GM18867 (cell line): ENCODE results near the gene SLC7A14.
"Not testable (repeated sequence)": the region's sequence is repeated elsewhere in the genome, so short reads cannot be mapped to it uniquely, and the experiment has no call there.

Source experiments
- ATAC-seq: cut with Tn5 transposase; IDR thresholded peaks from one replicate; pipeline ENCODE4 v1.9.1; 2021; ENCODE audit warnings: mild to moderate bottlenecking, moderate library complexity; ENCODE audit not compliant: unreplicated experiment

SLC7A14 gene

DNA sequence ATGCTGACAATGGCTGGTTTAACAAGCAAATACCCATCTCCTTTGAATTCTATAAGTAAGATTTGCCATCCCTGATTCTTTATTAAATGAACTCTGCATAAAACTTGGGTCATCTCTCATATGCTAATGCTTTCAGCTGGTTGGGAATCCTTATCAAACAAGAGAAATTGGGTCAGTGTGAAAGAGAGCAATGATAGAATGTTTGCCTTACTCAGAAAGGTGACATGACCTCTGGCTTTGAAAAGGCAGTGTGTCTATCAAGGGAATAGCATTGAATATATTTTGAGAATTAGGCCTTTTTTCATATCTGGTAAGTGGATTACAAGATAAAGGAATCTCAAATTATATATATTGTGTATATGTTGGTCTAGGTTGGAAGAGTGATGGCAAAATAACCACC lies 8.7 kb upstream of the SLC7A14 start:
- no peak for ATAC-seq

DNA sequence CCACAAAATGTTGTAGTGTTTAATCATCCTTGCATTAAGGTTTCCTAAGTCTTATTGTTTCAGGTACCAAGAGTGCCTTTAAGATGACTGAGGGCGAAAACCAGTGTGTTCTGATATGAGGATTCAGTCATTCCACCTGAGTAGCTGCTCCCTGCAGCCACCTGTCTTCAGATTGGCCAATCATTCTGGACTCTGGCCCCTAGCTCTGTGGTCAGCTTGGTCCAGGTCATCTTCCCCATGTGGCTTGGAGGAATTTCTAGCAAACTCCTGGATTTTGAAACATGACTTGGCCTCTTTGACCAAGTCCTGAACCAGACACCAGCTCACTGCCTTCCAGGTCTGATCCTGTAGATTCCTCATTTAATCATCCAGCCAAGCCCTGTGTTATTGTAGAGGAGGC lies 7.8 kb upstream of the SLC7A14 start:
- no peak for ATAC-seq

DNA sequence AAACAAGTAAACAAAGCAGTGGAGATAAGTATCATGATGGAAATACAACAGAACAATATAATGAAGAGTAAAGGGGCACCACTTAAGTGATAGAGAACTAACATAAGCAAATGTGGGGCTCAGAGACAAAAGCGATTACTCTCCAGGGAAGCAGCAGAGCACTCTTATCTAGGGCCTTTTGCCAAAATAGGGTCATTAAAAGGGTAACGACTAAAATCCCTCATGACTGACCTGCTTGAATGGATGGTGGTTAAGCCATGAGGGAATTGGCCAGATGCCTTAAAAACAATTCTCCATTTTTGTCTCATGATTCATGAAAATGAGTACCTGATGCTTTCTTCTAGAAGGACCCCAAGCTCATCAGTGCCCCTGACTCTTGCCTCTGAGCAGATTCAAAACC lies 3.2 kb upstream of the SLC7A14 start:
- ATAC-seq: no peak

DNA sequence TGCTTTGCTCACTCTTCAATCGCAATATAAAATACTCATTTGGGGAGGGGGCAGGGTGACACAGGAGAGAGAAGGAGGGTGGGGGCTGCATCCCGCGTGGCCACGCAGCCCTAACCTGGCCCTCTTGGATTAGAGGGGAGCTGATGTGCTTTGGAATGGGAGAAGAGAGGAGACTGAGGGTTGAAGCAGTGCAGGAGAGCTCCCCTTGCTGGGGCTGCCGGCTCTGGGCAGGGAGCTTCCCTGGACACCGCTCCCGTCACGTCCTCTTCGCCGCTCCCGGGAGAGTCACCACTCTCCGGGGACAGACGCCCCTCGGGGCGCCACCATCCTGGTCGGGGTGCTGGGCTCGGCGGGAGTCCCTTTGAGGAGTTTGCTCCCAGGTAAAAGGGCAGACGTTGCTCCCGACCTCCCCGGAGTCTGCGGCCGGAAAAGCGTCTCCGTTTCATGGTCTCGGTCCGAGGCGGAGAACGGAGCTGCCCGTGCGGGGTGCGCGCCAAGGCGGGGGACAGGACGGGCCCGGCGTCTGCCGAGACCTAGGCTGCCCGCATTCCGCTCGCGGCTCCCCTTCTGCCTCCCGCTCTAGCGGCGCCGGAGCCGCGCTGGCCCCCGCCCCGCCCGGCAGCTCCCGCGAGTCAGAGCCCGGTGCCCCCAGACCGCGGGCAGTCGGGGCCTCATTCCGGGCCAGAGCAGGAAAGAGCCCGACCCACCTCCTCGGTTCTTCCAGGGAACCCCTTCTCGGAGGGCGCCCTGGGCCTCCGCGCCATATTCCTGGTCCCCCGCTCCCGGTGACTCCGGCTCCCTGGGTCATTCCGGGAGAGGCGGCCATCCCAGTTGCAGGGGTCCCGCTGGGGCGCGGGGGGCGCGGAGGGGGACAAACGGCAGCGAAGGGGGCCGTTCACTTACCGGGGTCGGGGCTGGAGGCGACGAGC lies 603 bp downstream of the SLC7A14 start:
- ATAC-seq: no peak

DNA sequence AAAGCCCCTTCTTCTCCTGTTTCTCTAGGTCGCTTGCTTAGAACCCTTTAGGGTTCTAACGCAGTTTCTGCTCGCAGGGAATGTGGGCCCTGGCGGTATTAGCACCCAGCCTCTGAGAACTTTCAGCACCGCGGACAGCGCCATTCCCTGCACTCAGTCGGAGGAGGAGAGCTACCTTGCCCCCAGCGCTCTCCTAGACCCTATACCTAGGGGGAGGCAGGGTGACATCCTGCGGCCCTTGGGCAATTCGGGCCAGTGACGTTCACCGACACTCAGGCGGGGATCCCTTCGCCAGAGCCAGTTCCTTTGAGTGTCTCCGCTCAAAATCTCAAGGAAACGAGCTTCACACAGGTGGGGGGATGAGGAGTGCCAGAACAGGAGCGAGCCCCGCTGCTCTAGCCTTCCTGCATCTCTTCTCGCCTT lies 1.3 kb downstream of the SLC7A14 start:
- ATAC-seq: no peak

DNA sequence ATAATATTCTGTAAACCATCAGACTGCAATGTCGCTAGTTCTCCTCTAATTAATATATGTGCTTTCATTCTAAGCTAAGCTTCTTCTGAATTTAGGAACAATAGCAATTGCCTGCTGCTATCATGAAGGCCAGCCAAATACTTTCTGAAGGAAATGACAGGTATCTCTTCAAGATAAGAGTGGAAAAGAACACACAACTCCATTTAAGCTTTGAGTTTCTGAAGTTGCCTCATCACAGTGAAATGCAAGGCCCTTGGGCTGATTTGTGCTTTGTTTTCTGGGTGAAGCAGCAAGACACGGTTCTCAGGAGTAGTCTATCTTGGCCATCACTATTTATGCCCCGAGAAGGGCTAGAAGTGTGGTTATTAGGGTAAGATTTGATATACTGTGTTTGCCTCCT lies 6.2 kb downstream of the SLC7A14 start:
- ATAC-seq: no peak

DNA sequence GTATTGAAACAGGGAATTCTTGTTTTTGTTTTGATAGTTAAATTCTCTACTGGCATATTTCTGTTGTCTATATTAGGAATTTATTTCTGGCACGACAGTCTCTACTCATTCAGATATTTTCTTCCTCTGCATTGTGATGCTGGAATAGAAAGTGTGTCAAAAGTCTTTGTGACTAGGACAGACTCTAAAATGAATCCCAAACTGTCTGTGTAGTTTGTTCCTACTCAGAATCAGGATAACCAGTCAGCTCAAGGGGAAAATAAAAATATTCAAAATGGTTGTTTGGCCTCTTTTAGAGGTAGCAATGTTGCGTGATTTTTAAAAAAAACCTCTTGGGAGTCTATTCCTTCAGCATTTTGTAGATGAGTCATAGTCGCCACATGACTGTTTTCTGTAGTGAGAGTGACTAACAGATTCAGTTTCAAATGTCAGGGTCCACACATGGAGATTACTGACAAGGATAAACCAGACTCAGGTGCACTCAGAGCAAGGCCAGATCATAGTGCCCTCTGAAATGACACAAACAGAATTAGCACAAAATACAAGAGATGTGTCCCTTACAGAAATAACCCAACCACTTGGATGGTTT lies 13.1 kb downstream of the SLC7A14 start:
- peak; percentile 98 for ATAC-seq

DNA sequence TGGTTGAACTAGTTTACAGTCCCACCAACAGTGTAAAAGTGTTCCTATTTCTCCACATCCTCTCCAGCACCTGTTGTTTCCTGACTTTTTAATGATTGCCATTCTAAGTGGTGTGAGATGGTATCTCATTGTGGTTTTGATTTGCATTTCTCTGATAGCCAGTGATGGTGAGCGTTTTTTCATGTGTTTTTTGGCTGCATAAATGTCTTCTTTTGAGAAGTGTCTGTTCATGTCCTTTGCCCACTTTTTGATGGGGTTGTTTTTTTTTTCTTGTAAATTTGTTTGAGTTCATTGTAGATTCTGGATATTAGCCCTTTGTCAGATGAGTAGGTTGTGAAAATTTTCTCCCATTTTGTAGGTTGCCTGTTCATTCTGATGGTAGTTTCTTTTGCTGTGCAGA lies 18.3 kb downstream of the SLC7A14 start:
- ATAC-seq: not testable (repeated sequence)

DNA sequence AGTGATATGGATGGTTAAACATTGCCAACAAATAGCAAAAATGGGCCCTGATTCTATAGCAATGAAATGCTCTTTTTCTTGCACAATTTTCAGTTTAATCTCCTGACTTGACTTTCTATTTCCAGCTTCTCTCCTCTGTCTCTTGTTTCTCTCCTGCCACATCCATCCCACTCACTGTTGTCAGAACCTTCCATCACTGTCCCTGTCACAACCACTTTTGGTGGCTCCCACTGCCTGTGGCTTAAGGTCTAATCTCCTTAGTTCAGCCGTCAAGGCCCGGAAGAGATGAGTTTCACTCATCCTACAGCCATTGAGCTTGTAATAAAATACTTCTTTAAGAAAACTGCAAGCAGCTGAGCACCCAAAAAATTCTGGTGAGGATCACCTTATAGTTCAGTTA lies 19.5 kb downstream of the SLC7A14 start:
- ATAC-seq: no peak

DNA sequence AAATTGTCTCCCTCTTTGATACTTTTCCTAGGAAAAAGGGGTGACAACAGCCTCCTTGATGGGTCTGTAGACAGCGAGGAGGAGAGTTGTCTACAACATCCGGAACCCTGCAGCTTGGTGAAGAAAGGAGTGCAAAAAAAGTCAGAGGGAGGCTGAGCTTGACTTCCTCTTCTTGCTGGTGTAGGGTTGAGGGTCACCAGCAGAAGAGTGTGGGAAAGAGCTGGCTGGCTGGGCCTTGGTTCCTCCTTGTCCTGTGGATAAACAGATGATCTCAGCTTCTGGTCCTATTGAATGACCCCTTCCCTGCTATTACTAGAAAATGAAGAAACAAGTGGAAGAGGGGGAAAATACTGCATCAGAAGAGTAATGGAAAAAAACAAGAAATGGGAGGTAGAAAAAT lies 20.4 kb downstream of the SLC7A14 start:
- no peak for ATAC-seq

DNA sequence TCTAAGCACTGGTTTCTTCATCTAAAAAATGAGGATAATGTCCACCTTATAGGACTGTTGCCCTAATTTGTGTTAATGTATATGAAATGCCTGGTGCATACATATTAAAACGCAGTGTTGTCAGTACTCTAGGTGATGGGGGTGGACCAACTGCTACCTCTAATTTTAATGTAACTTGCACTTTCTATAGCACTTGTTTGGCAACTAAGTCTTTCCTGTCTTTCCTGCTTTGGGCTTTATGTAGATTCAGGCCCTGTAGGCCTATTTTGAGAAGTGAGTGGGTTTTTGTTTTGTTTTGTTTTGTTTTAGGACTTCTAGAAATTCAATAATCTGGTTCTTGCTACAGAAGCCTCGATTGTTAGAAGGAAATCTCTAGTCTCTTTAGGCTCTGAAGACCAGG lies 21.2 kb downstream of the SLC7A14 start:
- ATAC-seq: peak; percentile 34

DNA sequence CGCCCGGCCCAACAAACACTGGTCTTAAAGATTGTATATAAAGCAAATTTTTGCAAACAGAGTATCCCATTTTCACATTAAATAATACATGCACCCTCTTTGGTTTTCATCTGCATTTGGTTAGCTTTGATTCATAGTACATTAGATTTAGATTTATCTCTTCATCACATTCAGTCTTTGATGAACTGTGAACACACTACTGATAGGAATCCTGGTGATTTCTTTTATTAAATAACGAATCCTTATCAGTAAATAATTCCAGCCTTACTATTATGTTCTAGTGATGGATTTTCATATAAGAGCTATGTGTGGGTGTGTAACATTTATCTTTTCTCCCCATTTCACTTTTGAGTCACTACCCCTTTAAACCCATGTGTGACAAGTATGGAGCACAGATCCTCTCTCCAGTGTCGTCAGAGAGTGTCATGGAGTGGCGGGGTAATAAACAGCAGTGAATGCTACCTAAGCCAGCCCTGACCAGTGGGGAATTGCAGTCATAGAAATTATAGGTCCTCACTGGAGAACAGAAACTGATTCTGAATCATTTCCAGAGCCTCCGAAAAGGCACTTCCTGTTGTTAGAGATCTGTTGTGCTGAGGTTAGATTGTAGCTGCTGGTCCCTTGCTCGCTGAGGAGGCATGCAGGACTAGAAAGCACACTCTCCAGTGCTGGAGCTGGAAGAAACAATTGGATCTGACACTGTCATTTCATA lies 22.0 kb downstream of the SLC7A14 start:
- ATAC-seq: peak; percentile 80

DNA sequence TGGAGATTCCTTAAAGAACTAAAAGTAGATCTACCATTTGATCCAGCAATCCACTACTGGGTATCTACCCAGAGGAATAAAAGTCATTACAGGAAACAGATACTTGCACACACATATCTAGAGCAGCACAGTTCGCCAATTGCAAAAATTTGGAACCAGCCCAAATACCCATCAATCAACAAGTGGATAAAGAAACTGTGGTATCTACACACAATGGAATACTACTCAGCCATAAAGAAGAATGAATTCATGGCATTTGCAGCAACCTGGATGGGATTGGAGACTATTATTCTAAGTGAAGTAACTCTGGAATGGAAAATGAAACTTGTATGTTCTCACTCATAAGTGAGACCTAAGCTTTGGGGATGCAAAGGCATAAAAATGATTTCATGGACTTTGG lies 23.8 kb downstream of the SLC7A14 start:
- no peak for ATAC-seq

DNA sequence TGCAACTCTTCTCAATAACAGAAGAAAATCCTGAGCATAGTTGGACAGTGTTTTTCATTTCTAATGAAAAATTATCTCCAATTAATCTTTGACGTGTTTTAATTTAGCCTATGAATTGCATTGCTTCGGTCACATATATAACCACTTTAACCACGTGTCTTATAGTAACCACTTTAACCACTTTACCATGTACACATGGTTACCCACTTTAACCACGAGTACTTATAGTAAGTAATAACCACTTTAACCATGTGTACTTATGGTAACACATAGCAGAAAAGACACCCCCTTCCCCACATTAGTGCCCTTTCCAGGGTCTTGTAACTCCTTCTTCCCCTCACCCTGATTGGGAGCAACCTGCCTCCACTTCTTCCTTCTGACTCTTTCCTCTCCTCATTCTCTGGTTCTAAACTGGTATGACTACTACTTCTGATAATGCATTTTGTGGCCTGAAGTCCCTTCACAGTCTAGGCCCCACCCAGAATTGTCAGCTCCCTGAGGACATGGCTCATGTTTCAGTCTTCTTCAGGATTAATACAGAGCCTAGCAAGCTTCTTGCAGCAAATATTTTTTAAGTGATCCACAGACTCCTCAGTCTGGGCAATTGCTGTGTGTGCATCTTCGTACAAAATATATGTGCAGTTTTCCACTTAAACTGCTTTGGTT lies 25.0 kb downstream of the SLC7A14 start:
- no peak for ATAC-seq

DNA sequence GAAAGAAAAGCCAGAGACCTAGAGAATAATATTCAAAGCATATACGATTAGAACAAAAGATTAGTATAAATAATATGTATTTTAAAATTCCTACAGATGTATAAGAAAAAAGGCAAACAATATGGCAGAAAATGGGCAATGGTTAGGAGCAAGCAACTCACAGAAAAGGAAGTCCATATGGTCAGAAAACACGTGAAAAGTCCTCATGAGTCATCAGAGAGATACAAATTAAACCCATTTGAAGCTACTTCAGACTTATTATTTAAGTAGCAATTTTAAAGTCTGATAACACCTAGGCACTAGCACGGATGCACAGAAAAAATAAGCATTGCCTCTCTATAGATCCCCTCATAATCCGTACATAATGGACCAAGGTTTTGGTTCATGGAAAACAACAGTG lies 25.6 kb downstream of the SLC7A14 start:
- ATAC-seq: no peak

DNA sequence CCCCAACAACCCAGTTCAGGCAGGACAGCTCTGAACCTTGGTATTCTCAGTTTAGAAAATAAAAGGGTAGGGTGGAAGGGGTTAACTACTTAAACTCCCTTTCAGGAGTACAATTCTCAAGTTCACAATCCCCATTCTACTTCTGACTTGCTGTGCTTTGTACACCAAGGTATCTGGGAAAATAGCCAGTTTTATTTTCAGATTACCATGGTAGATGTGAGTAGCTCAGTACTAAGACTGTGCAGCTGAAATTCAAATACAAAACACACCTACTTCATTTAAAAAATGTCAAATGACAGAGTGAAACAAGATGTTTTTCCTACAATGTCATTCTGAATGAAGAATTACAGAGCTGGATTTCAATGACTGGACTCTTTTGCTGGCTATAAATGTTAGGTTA lies 27.4 kb downstream of the SLC7A14 start:
- no peak for ATAC-seq

DNA sequence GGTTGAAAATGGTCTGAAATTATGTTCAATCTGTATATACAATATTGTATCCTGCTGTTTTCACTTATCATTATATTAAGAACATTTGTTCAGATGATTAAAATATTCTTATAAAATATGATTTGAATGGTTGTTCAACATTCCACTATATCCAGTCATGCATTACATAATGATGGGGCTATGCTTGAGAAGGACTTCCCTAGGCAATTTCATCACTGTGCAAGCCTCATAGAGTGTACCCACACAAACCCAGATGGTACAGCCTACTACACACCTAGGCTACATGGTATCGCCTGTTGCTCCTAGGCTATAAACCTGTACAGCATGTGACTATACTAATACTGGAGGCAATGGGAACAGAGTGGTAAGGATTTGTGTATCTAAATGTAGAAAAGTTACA lies 30.5 kb downstream of the SLC7A14 start:
- ATAC-seq: no peak

DNA sequence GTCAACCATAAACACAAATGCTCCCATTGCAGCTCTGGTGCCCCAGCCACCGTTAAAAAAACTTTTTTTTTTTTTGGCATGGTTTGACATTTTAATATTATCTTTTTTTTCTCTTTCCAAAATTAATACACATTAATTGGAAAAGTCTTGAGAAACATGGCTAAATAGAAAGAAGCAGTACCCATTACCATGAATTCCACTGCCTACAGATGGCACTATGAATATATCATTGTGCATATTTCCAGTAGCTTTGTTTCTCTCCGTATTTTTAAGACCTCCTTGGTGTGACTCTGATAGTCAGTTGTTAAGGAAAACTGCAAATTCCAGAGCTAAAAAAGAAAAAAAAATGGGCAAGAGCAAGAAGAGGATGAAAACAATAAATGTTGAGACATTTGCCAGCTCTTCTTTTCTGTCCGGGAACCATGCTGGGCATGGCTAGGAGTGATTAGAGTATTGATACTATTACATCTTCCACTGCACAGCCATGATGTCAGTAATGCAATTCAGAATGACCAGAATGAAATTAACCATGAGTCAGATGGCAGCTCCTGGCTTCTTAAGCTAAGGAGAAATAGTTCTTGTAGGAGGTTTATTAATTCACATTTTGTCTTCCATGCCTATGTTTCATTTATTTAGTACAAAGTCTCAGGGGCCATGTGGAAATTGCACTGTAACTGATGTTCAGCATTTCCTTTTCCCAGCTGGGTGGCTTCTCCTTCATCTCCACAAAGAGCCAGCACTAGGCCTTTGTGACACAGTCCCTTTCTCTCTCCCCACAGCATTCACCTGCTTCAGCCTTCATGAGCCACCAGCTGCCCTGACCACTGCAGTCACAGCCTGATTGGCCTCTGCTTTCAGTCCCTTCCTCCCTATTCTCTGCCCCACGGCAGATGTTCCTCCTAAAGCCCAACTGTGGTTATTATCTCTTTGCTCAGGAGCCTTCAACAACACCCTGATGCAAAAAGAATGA lies 31.8 kb downstream of the SLC7A14 start:
- no peak for ATAC-seq

DNA sequence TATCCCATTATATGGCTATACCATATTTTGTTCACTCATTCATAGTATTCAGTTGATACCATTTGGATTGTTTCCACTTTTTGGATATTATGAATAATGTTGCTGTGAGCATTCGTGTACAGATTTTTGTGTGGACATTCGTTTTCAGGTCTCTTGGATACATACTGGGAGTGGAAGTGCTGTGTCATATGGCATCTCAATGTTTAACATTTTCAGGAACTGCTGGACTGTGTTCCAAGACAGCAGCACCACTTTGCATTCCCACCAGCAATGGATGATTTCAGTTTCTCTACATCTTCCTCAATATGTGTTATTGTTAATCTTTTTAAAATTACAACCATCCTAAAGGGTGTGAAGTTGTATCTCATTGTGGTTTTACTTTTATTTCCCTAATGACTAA lies 34.6 kb downstream of the SLC7A14 start:
- ATAC-seq: no peak

DNA sequence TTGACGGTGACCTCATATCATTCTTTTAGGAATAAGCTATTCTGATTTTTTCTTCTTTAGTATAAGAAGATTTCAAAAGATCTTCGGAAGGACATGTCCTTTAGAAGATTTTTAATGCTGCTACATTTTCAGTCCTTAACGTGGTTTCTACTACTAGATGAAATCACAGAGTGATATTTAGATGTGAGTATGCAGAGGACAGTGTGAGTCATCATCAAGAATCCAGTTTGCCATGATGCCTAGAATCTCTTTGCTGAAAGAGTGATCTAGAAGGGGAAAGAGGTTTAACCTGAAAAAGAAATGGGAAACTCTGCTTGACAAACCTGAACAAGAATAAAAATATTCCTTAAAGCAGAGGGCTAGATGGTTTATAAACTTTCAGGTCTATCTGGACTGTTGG lies 43.2 kb downstream of the SLC7A14 start:
- no peak for ATAC-seq
